Measurements from ENCODE around the gene SDR42E2.
"Not testable (repeated sequence)": the region's sequence is repeated elsewhere in the genome, so short reads cannot be mapped to it uniquely, and the experiment has no call there.

Gene SDR42E2

GRCh38 chr16:22194707-22195444 lies 32.6 kb downstream of the SDR42E2 start:
- in situ Hi-C loops (cut with HindIII; ENCODE audit: low sequenced_read_pairs): loop anchor here (5.0 to 25.0 kb wide), 2 partner anchors 87 to 108 kb away; partner anchors contain the start of gene VWA3A
- no peak overlapping the region for H3K4me3 ChIP-seq (ENCODE audit: low read depth, low read length)
- TF ChIP-seq CTCF (IDR thresholded peaks at IDR 0.05; ENCODE audit: low read depth, low read length, missing control alignments): no peak
- DNase-seq (ENCODE audit: low read depth): no peak

- in situ Hi-C loops (cut with HindIII; ENCODE audit: low sequenced_read_pairs): loop anchor here (5.0 to 25.0 kb wide), 2 partner anchors 87 to 108 kb away; partner anchors contain the start of gene VWA3A
- H3K4me3 ChIP-seq (ENCODE audit: low read depth, low read length): no peak overlapping the region
- DNase-seq (ENCODE audit: low read depth): no peak
- no peak for TF ChIP-seq CTCF (IDR thresholded peaks at IDR 0.05; ENCODE audit: low read depth, low read length, missing control alignments)
These were observed 33.1 kb downstream of the SDR42E2 start for GRCh38 chr16:22195445-22195694.

GRCh38 chr16:22195695-22196558 lies 33.6 kb downstream of the SDR42E2 start:
- in situ Hi-C loops (cut with HindIII; ENCODE audit: low sequenced_read_pairs): loop anchor here (5.0 to 25.0 kb wide), 2 partner anchors 86 to 109 kb away; partner anchors contain the start of gene VWA3A
- peak; percentile 88 for TF ChIP-seq CTCF (IDR thresholded peaks at IDR 0.05; ENCODE audit: low read depth, low read length, missing control alignments)
- peak overlapping the region; percentile 57 for H3K4me3 ChIP-seq (ENCODE audit: low read depth, low read length)
- DNase-seq (ENCODE audit: low read depth): peak; percentile 81

GRCh38 chr16:22196559-22197168 lies 34.4 kb downstream of the SDR42E2 start:
- in situ Hi-C loops (cut with HindIII; ENCODE audit: low sequenced_read_pairs): loop anchor here (5.0 to 25.0 kb wide), 2 partner anchors 86 to 109 kb away; partner anchors contain the start of gene VWA3A
- not testable (repeated sequence) for H3K4me3 ChIP-seq (ENCODE audit: low read depth, low read length); DNase-seq (ENCODE audit: low read depth)

- no peak overlapping the region for H3K4me3 ChIP-seq (ENCODE audit: low read depth, low read length)
- in situ Hi-C loops (cut with HindIII; ENCODE audit: low sequenced_read_pairs): loop anchor here (5.0 to 25.0 kb wide), 2 partner anchors 84 to 111 kb away; partner anchors contain the start of gene VWA3A
- no peak for TF ChIP-seq CTCF (IDR thresholded peaks at IDR 0.05; ENCODE audit: low read depth, low read length, missing control alignments)
- DNase-seq (ENCODE audit: low read depth): no peak
These were observed 36.4 kb downstream of the SDR42E2 start for GRCh38 chr16:22198547-22199293.

GRCh38 chr16:22202261-22202637 lies 39.9 kb downstream of the SDR42E2 start:
- TF ChIP-seq CTCF (IDR thresholded peaks at IDR 0.05; ENCODE audit: low read depth, low read length, missing control alignments): no peak

More at GRCh38 chr16:22202261-22202637, 39.9 kb downstream of the SDR42E2 start:
- DNase-seq (ENCODE audit: low read depth): no peak
- no peak overlapping the region for H3K4me3 ChIP-seq (ENCODE audit: low read depth, low read length)
- in situ Hi-C loops (cut with HindIII; ENCODE audit: low sequenced_read_pairs): no loop called here

Measured in astrocyte of the cerebellum (primary cell).